NCI-H2107 (cell line): Measurements from ENCODE around the gene AKT2.

Experiments used
- DNase-seq: peaks from one replicate; lab custom pipeline; 2025; lab: John Stamatoyannopoulos, UW

Gene AKT2

DNA sequence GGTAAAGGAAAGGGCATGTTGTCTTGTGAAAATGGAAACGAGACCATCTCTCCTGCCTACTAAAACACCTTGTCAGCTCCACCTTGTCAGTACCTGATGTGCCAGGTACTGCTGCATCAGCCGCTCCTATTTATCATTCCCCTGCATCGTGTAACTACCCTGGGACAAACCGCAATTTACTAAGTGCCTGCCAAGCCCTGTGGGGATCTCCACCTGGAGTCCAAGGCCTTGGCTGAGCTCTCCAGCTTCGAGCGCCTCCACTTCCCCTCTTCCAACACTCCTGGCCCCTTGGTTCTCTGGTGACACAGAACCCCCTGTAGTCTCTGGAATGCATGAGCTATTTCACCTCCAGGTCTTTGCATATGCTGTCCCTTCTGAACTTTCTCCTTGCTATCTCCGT, 32.8 kb downstream of the AKT2 start:
- no peak for DNase-seq

DNA sequence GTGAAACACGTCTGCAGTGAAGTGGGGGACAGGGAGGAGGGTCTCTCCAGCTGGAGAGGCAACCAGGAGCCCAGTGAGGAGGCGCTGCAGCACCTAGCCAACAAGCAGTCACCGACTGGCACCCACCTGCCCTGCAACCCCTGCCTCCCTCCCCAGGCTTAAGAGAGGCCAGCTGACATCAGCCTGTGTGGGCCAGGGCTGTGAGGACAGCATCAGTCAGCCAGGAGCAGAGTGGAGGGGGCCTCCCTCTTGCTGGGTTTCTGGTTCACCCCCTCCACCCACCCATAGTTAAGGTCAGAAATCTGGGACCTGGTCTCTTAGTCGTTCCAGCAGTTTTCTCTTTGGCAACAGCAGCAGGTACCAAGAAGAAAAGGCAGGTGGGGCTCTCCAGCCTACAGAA, 33.2 kb downstream of the AKT2 start:
- DNase-seq: no peak

DNA sequence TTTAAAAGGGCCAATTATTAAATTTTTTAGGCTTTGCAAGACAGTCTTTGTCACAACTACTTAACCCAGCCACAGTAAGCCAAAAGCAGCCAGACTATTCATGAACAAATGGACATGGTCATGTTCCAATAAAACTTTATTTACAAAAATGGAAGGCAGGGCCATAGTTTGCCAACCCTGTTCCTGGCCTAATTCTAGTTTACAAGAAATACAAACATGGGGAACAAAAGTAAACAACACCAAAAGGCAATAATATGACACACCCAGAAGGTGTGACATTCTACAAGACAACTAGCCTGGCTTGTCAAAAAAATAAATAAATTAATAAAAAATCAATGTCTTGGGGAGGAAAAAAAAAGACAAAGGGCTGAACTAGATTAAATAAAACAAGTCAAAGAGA, 33.9 kb downstream of the AKT2 start:
- DNase-seq: no peak

DNA sequence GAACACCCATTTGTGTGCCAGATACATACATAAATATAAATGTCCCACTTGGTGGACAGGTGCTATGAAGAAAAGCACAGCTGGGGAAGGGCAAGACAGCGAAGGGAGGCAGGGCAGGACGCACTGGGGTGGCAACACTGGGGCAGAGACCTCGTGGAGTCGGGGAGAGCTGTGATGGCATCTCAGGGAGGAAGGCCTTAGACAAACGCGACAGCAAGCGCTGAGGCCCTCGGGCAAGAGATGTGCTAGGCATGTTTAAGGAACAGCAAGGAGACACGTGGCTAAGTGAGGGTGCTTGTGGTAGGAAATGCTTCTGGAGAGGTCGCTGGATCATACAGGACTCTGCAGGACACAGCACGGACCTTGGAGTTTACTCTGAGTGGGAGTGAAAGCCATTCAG, 35.4 kb downstream of the AKT2 start:
- no peak for DNase-seq

DNA sequence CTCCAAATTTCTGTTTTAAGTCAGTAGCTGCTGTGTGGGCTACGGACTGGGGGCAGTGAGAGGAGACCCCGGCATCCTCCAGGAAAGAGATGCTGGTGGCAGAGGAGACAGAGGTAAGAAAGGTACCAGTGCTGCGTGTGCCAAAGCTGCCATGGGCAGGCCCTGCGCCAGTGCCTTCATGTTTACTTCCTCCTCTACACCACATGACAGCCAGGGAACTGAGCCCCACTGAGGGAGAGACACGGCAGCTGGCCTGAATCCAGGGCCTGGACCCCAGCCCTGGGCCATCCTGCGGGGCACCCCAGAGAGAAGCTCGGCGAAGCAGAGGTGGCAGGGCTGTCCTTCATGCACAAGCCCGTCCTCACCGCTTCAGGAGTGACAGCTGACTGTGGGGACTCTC, 35.9 kb downstream of the AKT2 start:
- DNase-seq: no peak

DNA sequence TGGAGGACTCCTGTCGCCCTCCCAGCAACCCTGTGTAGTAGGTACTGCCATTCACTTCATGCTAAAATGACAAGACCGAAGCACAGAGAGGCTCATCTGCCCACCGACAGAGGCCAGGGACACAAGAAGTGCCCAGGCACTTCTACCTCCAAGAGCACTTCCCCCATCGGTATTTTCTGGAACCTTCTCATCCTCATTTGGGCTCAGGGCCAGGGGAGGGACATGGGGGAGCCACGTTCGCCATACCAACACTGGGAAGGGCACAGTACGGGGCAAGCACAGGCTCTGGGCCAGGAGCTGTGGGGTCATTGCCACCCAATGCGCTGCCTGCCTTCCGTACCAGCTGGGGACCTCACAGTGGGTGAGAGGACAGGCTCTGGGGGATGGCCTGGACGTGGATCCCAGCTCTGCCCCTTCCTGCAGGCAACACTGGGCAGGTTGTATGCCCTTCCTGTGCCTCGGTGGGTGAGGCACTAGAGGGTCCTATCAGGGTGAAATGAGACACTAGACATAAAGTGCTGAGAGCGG, 37.3 kb downstream of the AKT2 start:
- DNase-seq: no peak

DNA sequence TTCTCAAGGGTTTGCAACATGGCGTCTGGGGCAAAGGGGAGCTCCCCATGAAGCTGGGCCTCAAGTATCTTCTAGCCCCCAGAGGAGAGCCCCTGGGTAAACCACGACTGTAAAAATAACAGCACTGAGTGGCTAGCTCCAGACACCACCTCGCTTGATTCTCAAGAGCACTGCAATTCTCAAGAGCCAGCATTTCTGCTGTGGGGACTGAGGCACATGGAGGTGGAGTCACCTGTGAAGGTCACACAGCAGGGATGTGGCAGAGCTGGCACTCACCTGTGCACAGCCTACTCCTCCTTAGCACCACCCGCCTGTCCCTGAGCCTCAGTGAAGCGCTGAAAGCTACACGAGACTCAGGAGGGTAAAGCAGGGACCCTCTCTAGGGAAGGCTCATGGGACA, 38.0 kb downstream of the AKT2 start:
- no peak for DNase-seq

DNA sequence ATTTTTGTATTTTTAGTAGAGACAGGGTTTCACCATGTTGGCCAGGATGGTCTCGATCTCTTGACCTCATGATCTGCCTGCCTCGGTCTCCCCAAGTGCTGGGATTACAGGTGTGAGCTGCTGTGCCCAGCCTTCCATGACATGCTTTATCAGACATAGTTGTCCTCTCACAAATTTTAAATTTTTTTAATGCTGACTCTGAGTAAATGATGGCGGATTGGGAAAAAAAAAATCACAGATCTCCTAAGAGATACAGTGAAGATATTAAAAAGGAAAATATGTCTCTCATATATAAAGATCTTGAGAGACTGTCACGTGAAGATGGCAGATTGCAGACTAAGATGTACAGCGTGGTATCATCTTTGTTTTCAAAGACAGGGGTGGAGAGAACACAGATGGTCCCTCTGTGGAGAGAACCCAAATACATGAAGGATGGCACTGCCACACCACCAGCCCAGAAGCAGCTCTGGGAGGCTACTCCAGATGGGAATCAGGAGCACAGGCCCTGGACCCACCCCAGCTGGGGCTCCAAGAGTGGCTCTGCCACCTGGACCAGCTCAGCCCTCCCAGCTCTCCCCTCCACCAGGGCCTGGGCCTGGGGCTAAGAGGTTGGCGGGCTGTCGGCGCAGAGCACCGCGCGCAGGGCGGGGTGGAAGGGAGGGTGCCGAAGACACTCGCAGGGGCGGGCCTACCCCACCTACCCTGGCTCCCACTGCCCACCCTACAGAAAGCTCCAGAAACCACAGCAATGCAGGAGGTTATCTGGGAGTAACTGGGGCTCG, 38.7 kb downstream of the AKT2 start:
- DNase-seq: no peak

DNA sequence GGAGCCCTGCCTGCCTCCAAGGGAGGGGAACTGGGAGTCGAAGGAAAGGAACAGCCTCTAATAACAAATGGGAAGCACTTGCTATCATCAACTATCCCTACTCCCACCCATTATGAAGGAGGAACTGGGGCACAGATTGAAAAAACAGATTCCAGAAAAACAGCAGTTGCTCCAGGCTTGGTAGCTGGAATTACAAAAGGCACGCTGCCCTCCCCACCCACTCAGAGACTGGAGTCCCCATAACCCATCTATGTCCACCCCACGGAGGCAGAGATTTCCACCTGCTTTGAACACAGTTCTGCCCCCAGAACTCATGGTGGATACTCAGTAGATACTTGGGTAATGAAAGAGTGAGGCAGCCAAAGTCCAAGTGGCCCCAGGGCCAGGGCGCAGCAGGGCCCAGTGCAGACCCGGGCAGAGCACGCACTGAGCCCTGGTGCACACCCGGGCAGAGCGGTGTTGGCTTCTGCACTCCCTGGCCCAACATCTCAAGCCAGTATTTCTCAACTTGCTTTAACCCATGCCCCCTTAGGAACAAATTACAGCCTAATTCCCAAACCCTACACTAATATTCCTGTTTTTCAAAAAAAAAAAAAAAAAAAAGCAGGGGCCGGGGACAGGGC, 39.5 kb downstream of the AKT2 start:
- DNase-seq: no peak

DNA sequence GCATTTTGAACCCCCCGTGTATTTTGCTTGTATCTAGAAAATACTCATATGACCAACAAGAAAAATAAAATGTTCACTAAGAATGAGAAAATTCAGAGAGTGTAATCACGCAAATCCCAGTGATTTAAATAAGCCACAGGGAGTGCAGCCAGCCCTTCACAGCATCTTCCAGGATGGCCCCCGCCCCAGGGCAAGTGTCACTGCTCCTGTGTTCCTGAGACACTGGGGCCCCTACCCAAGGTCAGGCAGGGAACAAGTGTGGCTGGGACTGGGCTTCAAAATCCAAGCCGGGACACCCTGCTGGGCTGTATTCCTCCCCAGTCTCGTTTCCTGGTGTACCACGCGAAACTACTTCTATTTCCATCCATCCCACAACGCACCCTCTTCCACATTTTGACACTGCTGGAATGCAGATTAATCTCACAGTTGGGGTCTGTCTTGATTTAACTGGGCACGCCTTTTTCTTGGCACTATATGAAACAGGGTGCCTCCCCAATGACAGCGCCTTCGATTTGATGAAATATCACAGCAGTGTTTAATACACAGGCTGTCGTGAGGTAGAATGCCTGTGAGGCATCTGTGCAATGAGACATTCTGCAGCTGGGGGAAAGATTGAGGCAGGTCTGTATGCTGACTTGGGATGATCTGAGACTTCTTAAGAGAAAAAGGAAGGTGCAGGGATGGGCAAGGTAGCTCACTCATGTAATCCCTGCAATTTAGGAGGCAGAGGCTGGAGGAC, 40.4 kb downstream of the AKT2 start:
- DNase-seq: no peak

DNA sequence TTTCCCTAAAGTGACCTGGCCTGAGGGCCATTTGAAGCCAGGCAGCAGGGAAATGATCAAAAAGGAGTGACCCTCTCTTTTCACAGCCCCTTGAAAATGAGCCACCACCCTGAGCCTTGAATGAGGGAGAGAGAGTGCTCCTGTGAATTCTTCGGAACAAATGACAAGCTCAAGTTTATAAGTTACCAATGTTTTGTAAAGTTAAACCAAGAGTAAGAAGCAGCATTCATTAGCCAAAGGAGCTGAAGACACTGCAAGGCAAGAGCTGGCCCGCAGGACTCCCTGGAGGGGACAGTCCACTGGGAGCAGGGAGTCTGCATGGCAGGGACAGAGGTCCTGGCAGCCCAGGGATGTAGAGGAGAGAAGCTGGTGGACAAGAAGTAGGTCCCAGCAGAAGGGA, 42.0 kb downstream of the AKT2 start:
- no peak for DNase-seq

DNA sequence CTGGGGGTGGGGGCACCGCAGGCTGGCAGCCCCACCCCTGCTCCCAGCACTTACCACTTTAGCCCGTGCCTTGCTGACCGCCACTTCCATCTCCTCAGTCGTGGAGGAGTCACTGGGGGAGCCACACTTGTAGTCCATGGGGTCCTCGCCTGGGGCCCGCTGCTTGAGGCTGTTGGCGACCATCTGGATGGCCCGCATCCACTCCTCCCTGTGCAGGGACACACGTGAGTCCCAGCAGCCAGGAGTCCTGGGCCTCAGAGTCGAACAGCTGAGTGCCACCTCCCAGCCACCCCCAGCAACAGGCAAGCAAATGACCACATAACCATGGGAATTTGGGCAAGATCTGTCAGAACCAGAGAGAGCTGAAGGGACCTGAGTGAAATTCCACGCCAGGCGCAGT, 42.7 kb downstream of the AKT2 start:
- DNase-seq: no peak

DNA sequence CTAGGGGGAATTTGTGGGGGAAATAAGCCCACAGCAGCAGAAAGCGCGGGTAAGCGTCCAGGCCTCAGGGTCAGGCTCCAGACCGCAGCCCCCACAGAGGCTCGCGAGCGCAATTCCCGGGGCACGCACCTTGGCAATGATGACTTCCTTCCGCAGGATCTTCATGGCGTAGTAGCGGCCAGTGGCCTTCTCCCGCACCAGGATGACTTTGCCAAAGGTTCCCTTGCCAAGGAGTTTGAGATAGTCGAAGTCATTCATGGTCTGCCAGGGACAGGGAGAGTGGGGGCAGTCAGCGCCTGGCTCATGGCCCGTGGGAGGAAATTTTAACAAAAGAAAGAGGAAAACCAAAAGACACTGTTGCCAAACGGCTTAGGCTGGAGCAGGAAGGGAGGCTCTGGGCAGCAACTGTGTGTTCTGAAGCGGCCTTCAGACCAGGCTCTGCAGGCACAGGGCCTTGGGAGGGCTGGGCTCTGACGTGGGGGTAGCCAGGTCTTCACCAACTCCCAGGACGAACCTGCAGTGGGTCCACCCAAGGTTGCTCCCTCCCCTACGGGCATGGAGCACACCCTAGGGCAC, 43.2 kb downstream of the AKT2 start:
- DNase-seq: no peak

DNA sequence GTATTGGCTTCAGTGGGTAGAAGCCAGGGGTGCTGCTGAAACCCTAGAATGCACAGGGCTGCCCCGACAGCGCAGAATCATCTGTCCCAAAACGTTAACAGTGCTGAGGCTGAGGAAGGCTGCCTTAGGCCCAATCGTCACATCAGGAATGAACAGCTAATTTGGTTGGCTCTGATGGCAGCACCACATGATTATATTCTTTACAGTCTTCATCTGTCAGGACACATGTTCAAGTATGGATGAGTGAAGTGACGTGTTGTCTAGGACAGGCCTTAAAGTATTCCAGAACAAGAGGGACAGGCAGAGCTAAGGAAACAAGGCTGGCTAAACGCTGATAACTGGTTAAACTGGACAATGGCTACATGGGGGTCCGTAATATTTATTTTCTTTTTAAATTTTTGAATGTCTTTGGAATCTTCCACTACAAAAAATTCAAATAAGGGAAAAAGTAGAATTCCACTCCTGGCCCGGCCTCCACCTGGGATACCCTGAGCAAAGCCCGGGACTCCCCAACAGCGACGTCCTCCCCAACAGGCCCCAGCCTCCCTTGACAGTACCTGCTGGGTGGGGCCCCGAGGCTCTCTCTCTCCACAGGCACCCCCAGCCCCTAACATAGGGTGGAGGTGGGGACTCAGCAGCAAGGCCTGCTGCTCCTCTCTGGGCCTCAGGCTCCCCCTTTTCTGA, 43.9 kb downstream of the AKT2 start:
- no peak for DNase-seq

DNA sequence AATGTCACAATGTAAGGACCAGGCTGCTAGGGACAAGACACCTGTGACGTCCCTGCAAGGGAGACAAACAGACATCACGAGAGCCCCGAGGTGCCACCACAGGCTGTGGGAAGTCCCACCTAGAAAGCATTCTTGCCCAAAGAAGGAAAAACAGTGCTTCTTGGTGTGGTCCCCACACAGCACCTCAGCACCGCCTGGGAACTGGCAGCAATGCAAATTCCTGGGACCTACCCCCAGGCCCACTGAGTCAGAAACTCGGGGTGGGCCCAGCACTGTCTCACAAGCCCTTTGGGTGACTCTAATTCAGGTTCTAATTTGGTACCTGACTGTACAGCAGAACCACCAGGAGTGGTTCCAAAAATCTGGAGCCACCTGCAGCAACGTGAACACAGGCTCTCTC, 44.8 kb downstream of the AKT2 start:
- no peak for DNase-seq

DNA sequence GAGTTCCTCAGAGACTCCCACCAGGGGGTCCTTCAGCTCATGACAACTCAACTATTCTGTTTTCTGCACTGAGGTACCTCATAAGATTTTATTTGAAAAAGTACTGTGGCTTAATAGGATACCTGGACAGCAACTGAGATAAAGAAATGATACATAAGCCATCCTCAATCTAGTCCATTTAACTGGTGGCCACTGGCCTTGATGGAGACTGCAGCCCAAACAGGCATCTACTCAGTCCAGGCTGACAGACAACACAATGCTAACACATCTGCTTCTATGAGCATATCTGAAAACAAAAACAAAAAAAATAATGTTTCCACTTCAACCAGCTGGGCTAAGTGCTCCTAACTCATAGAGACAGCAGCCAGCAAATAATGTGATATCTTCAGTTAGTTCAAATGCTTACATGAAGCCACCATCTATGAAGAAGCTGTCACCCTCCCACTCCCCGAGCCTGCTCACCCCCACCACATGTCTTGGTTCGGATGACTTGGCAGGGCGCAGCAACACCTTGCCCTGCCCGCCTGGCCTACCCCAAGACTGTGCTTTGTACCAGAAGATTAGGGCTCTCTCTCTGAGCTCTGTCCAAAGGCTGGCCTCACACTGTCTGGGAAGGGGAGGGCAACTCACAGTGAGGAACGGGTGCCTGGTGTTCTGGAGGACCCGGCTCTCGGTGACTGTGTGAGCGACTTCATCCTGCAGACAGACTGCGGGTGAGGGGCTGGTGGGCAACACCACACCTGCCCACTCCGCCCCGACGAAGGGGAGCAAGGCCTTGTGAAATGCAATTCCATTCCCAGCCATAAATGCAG, 45.5 kb downstream of the AKT2 start:
- no peak for DNase-seq

DNA sequence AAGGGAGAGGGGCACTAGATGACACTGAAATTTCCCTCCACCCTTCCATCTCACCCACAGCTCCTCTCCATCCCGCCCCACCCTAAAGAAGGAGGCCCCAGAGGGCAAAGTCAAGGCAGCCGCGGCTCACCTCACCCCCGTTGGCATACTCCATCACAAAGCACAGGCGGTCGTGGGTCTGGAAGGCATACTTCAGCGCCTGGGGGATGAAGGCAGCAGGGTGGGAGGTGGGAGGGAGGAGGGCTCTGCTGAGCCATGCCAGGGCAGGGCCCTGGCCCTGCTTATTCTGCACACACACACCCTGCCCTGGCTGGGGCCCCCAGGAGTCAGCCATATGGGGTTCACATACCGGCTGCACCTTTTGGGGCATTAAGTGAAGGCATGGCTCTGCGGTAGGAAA, 46.4 kb downstream of the AKT2 start:
- DNase-seq: no peak

DNA sequence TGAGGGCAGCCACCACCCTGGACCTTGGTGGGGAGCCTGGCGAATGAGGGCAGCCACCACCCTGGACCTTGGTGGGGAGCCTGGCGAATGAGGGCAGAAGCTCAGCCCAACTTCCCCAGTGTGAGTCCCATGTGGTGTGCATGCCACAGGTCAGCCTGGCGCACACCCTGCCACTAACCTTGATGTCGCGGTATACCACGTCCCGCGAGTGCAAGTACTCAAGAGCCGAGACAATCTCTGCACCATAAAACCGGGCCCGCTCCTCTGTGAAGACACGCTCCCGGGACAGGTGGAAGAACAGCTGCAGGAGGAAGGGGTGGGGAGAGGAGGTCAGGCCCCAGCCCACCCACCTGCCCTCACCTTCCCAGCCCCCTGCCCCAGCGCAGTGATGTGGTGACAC, 47.4 kb downstream of the AKT2 start:
- DNase-seq: no peak

DNA sequence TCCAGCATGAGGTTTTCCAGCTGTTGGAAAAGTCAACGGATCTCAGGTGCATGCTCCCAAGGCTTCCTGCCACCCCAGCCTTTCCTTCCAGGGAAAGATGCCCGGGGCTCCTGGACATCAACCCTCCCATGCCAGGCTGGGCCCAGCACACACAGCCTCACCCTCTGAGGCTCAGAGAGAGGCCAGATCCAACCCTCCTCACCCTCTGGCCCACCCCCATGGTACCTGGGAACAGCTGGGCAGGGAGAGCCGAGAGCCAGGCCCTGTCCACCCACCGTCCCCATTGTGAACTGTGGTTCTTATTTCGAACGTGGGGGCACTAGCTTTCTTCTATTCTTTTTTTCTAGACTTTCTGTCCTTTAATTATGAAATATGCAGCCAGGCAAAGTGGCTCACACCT, 48.8 kb downstream of the AKT2 start:
- no peak for DNase-seq

DNA sequence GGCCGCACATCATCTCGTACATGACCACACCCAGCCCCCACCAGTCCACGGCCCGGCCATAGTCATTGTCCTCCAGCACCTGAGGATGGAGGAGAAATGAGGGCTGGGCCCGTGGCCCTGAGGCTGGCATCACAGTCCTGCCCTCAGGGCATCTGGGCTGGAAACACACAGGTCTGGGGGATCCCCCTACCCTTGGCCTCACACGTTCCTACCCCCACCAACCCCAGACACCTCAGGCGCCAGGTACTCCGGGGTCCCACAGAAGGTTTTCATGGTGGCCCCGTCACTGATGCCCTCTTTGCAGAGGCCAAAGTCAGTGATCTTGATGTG, 49.2 kb downstream of the AKT2 start:
- no peak for DNase-seq

DNA sequence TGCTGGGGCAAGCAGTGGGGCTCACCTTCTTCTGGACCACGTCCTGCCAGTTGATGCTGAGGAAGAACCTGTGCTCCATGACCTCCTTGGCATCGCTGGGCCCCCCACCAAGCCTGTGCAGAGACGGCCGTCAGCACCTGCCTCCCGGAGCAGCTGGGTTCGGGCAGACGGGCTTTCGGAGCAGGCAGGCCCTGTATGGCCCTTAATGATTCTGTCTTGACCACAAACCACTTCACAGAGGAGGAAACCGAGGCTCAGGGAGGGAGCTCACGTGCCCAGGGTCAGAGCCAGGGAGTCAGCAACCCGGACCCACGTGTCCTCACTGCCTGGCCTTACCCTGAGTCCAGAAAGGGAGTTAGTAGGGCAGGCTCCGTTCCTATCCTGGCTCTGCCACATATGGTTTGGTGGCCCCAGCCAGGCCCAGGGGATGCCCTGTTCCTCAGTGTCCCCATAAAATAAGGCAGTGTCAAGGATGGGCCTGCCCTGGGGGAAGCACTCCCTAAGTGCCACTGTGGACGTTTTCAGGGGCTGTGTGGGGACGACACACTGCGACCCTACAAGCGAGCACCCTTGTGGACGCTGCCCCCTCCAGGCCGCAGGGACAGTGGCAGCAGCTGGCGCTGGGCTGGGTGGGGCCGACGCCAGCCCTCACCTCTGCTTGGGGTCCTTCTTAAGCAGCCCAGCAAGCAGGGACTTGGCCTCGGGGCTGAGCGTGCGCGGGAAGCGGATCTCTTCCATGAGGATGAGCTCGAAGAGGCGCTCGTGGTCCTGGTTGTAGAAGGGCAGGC, 49.7 kb downstream of the AKT2 start:
- DNase-seq: no peak
